Prostate gland (tissue), 2 donors: ENCODE results near the gene MET.

Experiments
- POLR2A ChIP-seq: fragments of 450-650 bp; IDR thresholded peaks from one replicate; pipeline ENCODE4 v1.6.1; 2016; ENCODE audit warnings: antibody characterized with exemption, mild to moderate bottlenecking
- TF ChIP-seq, protein P1 (sequence below), 4 experiments: fragments of 200-600 bp in 2 of 4; fragments of 450-650 bp in 2 of 4; sonication (generic) in 2 of 4; IDR thresholded peaks; 1 replicate in 3 of 4; 2 replicates in 1 of 4; pipeline ENCODE4 v1.5.1; 2016 to 2019; ENCODE audit warnings: antibody characterized with exemption in 4 of 4, mild to moderate bottlenecking in 2 of 4, moderate library complexity in 2 of 4

DNA sequence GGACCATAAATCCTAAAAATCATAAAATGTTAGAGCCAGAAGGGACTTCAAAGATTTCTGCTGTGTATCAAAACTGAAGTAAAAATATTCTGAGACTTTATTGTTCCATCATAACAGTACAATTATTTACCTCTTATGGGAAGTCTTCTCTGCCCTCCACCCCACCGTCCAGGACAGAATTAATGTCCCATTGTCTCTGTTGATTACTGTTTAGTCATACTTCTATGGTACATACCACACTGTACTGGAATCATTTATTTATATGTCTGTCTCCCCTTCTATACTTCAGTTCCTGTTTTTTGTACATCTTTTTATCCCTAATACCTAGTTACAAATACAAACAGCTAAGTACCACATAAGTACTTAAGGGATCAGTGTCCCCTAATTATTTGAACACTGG lies 98.9 kb downstream of the MET start:
- TF ChIP-seq, protein P1, sequence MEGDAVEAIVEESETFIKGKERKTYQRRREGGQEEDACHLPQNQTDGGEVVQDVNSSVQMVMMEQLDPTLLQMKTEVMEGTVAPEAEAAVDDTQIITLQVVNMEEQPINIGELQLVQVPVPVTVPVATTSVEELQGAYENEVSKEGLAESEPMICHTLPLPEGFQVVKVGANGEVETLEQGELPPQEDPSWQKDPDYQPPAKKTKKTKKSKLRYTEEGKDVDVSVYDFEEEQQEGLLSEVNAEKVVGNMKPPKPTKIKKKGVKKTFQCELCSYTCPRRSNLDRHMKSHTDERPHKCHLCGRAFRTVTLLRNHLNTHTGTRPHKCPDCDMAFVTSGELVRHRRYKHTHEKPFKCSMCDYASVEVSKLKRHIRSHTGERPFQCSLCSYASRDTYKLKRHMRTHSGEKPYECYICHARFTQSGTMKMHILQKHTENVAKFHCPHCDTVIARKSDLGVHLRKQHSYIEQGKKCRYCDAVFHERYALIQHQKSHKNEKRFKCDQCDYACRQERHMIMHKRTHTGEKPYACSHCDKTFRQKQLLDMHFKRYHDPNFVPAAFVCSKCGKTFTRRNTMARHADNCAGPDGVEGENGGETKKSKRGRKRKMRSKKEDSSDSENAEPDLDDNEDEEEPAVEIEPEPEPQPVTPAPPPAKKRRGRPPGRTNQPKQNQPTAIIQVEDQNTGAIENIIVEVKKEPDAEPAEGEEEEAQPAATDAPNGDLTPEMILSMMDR (IDR thresholded peaks at IDR 0.05) = no peak
- no peak for TF ChIP-seq POLR2A
